Measurements from ENCODE around the gene ANAPC13.

DNA sequence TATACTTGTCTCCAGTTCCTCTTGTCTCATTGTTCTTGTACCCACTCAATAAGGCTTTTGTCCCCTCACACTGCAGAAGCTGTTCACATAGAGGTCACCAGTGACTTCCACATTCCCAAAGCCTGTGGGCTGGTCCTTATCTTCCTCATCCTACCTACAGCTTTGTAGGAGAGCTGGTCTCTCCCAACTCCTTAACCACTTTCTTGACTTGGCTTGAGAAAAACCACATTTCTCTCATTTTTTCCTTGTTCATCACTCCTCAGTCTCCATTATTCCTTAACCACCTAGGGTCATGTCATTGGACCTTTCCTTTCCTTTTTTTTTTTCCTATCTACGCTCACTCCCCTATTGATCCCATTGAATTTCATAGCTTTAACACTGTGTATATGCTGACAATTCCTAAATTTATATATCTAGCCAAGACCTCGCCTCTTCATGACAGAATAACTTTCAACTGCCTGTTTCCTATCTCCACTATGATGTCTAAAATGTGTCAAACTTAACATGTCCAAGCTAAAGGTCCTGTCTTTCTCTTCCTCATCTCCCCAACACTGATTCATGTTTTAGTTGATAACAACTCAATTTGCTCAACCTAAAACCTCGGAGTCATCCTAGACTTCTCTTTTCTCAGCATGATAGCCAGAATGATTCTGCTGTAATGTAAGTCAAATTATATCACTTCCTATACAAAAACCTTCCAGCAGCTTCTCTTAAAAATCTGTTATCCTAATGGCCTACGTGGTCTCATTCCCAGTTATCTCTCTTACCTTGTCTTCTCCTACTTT lies 49.6 kb upstream of the ANAPC13 start:
- TF ChIP-seq ATM (IDR thresholded peaks at IDR 0.05; ENCODE audit: borderline replicate concordance) (no peak), ZNF260 (CRISPR knock-in tag; IDR thresholded peaks at IDR 0.05; ENCODE audit: borderline replicate concordance, low read depth) (no peak), ZNF660 (CRISPR knock-in tag; IDR thresholded peaks at IDR 0.05; ENCODE audit: borderline replicate concordance, low read depth) (no peak), RXRA (CRISPR knock-in tag; IDR thresholded peaks at IDR 0.05) (no peak), FOXM1 (CRISPR knock-in tag; IDR thresholded peaks at IDR 0.05) (no peak), ZBTB8A (CRISPR knock-in tag; IDR thresholded peaks at IDR 0.05; ENCODE audit: borderline replicate concordance, low read depth) (no peak)
- TF ChIP-seq, protein P1, sequence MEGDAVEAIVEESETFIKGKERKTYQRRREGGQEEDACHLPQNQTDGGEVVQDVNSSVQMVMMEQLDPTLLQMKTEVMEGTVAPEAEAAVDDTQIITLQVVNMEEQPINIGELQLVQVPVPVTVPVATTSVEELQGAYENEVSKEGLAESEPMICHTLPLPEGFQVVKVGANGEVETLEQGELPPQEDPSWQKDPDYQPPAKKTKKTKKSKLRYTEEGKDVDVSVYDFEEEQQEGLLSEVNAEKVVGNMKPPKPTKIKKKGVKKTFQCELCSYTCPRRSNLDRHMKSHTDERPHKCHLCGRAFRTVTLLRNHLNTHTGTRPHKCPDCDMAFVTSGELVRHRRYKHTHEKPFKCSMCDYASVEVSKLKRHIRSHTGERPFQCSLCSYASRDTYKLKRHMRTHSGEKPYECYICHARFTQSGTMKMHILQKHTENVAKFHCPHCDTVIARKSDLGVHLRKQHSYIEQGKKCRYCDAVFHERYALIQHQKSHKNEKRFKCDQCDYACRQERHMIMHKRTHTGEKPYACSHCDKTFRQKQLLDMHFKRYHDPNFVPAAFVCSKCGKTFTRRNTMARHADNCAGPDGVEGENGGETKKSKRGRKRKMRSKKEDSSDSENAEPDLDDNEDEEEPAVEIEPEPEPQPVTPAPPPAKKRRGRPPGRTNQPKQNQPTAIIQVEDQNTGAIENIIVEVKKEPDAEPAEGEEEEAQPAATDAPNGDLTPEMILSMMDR (CRISPR knock-in tag; IDR thresholded peaks at IDR 0.05), result no peak

All from HepG2 (cell line).